NCI-H1417 (cell line): ENCODE measurements around the gene PKP4.
"Not testable (repeated sequence)": the region's sequence is repeated elsewhere in the genome, so short reads cannot be mapped to it uniquely, and the experiment has no call there.

ENCODE experiments used
- DNase-seq, 3 experiments: peaks; one replicate each; lab custom pipeline; 2025; lab: John Stamatoyannopoulos, UW

Gene PKP4

GRCh38 chr2:158677542-158677941 lies 220.8 kb downstream of the PKP4 start:
- DNase-seq, result peak in 2 of 3 experiments; percentile 0 to 54

GRCh38 chr2:158681816-158682215 lies 225.1 kb downstream of the PKP4 start:
- no peak for DNase-seq

GRCh38 chr2:158685646-158686045 lies 228.9 kb downstream of the PKP4 start:
- DNase-seq, result no peak

GRCh38 chr2:158686210-158686691 lies 229.5 kb downstream of the PKP4 start:
- no peak for DNase-seq

GRCh38 chr2:158687315-158687714 lies 230.6 kb downstream of the PKP4 start:
- DNase-seq, result no peak

GRCh38 chr2:158688721-158689120 lies 232.0 kb downstream of the PKP4 start:
- DNase-seq, result no peak

- DNase-seq, result no peak
Measured at GRCh38 chr2:158689391-158689790, 232.6 kb downstream of the PKP4 start.

- DNase-seq, result no peak
Measured at GRCh38 chr2:158690823-158691222, 234.1 kb downstream of the PKP4 start.

- no peak for DNase-seq
Measured at GRCh38 chr2:158691619-158692018, 234.9 kb downstream of the PKP4 start.

- no peak for DNase-seq
Measured at GRCh38 chr2:158692372-158693103, 235.8 kb downstream of the PKP4 start.

- DNase-seq, result no peak
Measured at GRCh38 chr2:158693476-158693875, 236.7 kb downstream of the PKP4 start.

GRCh38 chr2:158695305-158695704 lies 238.6 kb downstream of the PKP4 start:
- no peak for DNase-seq

GRCh38 chr2:158695744-158696143 lies 239.0 kb downstream of the PKP4 start:
- DNase-seq, result not testable (repeated sequence)

GRCh38 chr2:158699323-158699722 lies 242.6 kb downstream of the PKP4 start:
- no peak for DNase-seq

- DNase-seq, result no peak
Measured at GRCh38 chr2:158701101-158701500, 244.3 kb downstream of the PKP4 start.

GRCh38 chr2:158702740-158703139 lies 246.0 kb downstream of the PKP4 start:
- no peak for DNase-seq

GRCh38 chr2:158704724-158705465 lies 248.1 kb downstream of the PKP4 start:
- not testable (repeated sequence) for DNase-seq

- no peak for DNase-seq
Measured at GRCh38 chr2:158712791-158713522, 256.2 kb downstream of the PKP4 start.

GRCh38 chr2:158713523-158714138 lies 256.9 kb downstream of the PKP4 start:
- no peak for DNase-seq

GRCh38 chr2:158714420-158714819 lies 257.7 kb downstream of the PKP4 start:
- DNase-seq, result no peak

GRCh38 chr2:158715357-158715756 lies 258.6 kb downstream of the PKP4 start:
- DNase-seq, result no peak

- DNase-seq, result no peak
Measured at GRCh38 chr2:158716121-158716791, 259.5 kb downstream of the PKP4 start.
